ACHN (cell line): ENCODE measurements around the gene ZBTB21.
A peak's percentile ranks its signal among the peaks of the same experiment; 100 is the strongest.

ENCODE experiments used
- DNase-seq: peaks from one replicate; pipeline ENCODE4 v3.0.0-alpha.2; 2015
- in situ Hi-C: cut with HindIII; loops from 2 replicates; pipeline ENCODE4 v1.10.0; 2017; ENCODE audit warnings: low sequenced_read_pairs, low pct_ligation_motif_present, low pct_unique_long_range_greater_than_20kb

The ZBTB21 gene

GRCh38 chr21:42041711-42042110 is 31.6 kb upstream of the ZBTB21 start:
- in situ Hi-C loops: no loop called here
- DNase-seq: no peak

DNA sequence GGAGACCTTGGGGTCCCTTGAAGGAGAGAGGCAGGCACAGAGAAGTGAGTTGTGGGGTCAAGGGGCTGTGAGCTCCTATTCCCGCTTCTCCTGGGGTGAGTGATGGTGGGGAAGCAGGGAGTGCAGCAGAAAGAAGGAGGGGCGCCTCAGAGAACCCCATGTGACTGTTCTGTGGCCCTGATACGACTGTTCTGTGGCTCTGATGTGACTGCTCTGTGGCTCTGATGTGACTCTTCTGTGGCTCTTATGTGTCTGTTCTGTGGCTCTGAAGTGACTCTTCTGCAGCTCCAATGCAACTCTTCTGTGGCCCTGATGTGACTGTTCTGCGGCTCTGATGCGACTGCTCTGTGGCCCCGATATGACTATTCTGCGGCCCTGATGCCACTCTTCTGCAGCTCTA is 31.1 kb upstream of the ZBTB21 start:
- DNase-seq: no peak
- in situ Hi-C loops: no loop called here

DNA sequence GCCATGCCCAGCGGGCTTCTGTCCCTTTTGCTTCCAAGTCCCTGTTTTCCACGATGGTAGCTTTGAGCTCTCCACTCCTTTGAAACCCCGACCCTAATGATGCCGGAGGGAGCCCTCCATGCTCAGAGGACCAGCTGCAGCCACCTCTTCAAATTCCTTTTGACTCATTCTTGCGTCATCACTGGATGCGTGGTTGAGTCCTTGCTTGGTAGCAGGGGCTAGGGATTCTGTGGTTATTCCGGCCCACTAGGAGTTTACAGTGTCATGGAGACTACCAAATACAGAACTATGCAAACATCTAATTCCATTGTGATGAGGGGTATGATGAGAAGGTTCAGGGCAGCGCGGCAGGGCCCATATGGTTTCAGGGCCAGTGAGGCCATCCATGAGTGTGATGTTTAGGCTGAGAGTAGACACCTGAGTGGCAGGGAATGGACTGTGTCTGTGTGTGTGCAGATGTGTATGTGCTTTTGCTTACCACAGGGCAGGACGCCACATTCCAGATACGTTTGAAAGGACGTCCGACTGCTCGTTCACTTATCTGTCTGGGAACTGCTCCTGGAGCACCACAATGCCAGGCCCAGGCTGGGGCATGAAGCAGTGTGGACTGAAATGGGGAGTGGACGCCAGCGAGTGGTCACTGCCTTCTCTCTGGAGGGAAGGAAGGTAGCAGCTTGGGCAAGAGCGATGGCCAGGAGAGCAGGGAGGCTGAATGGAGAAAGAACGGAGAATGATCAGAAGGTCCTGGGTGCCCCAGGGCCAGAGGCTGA is 30.4 kb upstream of the ZBTB21 start:
- in situ Hi-C loops: no loop called here

DNA sequence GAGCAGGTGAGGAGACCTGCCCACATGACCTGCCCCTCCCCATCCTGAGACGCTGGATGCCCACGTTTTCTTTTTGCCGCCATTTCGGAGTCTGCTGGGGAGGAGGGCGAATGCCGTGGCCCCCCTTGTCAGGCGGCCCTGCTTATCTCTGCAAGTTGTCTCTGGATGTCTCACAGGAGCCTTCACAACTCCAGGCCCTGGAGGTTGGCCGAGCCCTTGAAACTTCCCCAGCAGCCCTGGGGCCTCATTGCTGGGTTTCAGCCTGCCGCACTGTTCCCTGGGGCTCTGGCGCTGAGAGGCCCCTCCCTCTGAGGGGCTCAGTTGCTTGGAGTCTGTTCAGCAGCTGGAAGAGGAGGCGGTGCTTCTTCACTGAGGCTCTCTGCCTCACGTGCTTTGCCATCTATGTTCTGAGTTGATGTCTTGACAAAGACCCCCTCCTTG is 29.8 kb upstream of the ZBTB21 start:
- no peak for DNase-seq
- in situ Hi-C loops: no loop called here

More for the DNA sequence above, 30.4 kb upstream of the ZBTB21 start:
- DNase-seq: peak; percentile 97

DNA sequence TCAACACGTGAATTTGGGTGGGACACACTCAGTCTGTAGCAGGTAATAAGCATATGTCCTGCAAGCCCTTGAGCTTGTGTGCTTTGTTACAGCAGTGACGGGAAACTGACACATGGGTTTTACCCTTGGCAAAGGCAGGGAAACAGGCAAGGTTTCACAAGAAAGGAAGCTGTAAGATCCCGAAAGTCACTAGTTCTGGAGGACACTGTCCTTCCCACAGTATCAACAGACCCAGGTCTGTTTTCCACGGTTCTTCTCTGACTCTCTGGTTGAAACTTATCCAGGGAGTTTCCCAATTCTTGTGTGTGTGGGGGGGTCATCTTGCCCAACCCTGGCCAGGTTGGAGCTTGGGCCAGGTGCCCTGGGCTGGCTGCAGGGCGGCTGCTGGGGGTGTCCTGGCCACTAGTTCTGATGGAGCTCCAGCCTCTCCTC is 29.3 kb upstream of the ZBTB21 start:
- no peak for DNase-seq
- in situ Hi-C loops: no loop called here

DNA sequence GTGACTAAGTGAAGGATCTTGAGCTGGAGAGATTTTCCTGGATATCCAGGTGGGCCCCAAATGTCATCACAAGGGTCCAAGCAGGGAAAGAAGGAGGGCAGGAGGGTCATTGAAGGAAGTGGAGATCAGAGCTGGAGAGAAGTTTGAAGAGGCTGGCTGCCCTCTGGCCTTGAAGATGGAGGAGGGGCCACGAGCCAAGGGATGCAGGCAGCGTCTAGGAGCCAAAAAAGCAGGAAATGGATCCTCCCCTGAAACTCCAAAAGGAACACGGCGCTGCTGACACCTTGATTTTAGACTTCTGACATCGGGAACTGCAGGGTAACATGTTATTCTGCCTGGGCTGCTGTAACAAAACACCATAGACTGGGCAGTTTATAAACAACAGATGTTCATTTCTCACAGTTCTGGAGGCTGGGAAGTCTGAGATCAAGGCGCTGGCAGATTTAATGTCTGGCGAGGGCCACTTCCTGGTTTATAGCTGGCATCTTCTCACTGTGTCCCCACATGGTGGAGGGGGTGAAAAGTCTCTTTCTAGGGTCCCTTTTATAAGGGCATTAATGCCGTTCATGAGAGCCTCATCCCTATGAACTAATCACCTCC is 28.8 kb upstream of the ZBTB21 start:
- DNase-seq: no peak
- in situ Hi-C loops: no loop called here

- in situ Hi-C loops: no loop called here
- DNase-seq: no peak
Measured at GRCh38 chr21:42038393-42038792, 28.2 kb upstream of the ZBTB21 start.

DNA sequence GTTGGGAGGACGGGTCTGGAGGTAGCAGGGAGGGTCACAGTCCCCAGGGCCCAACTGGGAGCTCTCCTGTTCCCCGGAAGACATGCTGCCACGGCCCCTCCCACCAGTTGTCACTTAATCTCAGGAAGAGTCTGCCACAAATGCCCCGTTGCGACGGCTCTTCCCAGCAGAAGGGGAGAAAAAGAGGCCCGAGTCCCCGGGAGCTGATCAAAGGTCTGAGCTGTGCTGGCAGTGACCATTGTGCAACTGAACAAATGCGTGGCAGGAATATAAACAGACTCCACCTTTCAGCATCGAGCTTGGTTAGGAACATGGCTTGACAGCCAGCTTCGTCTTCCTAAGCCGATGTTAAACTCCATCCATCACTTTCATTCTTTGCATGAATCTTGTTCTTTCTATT is 27.8 kb upstream of the ZBTB21 start:
- in situ Hi-C loops: no loop called here

GRCh38 chr21:42037516-42037915 is 27.4 kb upstream of the ZBTB21 start:
- in situ Hi-C loops: no loop called here
- no peak for DNase-seq

More for the DNA sequence above, 27.8 kb upstream of the ZBTB21 start:
- no peak for DNase-seq

GRCh38 chr21:42036313-42036712 is 26.2 kb upstream of the ZBTB21 start:
- in situ Hi-C loops: no loop called here
- DNase-seq: no peak

- in situ Hi-C loops: no loop called here
- DNase-seq: no peak
Measured at GRCh38 chr21:42032968-42033367, 22.8 kb upstream of the ZBTB21 start.

- DNase-seq: no peak
- in situ Hi-C loops: no loop called here
Measured at GRCh38 chr21:42032266-42032665, 22.1 kb upstream of the ZBTB21 start.

GRCh38 chr21:42031816-42032215 is 21.7 kb upstream of the ZBTB21 start:
- in situ Hi-C loops: no loop called here
- no peak for DNase-seq

- no peak for DNase-seq
- in situ Hi-C loops: no loop called here
Measured at GRCh38 chr21:42031241-42031640, 21.1 kb upstream of the ZBTB21 start.

- in situ Hi-C loops: no loop called here
- no peak for DNase-seq
Measured at GRCh38 chr21:42030311-42030710, 20.2 kb upstream of the ZBTB21 start.

- in situ Hi-C loops: no loop called here
- no peak for DNase-seq
Measured at GRCh38 chr21:42028766-42029425, 18.7 kb upstream of the ZBTB21 start.

DNA sequence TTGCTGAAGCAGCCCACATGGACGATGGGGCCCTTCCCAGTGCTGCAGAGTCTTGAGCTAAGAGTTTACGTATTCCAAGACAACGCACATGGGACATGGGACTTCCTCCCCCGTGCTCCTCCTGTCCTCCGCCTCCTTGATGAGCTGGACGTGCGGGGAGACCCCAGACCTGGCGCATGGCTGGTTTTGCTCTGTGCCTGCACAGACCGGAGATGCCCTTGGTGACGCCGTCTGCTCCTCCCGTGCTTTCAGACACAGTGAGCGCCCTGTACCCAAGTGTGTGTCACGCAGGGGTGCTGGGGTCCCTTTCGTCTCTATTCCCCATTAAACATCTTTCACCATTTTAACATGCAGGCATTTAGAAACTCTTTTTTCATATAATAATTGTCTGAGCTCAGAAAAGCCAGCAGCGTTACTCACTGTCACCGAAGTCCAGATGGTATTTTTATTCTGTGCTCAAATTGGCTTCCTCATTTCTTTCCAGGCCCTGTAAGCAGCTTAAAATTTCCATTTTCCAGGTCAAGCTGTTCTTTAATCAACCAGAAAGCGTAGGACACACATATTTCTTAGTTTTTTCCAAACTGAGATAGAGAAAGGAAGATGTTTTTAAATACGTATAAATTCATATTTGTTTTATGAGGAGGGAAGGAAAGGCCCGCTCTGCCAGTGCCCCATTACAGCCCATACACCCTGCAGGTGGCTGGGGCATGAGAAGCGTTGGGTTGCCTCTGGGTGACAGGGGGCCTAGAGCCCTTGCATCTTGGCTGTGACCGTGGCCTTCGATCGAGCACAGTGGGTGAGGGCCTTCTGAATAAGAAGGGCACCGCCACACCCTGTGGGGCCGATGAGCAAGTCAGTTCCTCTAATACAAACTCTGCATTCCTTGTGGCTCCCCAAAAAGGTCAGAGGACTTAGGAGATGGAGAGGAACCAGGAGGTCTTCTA is 17.9 kb upstream of the ZBTB21 start:
- no peak for DNase-seq
- in situ Hi-C loops: no loop called here

DNA sequence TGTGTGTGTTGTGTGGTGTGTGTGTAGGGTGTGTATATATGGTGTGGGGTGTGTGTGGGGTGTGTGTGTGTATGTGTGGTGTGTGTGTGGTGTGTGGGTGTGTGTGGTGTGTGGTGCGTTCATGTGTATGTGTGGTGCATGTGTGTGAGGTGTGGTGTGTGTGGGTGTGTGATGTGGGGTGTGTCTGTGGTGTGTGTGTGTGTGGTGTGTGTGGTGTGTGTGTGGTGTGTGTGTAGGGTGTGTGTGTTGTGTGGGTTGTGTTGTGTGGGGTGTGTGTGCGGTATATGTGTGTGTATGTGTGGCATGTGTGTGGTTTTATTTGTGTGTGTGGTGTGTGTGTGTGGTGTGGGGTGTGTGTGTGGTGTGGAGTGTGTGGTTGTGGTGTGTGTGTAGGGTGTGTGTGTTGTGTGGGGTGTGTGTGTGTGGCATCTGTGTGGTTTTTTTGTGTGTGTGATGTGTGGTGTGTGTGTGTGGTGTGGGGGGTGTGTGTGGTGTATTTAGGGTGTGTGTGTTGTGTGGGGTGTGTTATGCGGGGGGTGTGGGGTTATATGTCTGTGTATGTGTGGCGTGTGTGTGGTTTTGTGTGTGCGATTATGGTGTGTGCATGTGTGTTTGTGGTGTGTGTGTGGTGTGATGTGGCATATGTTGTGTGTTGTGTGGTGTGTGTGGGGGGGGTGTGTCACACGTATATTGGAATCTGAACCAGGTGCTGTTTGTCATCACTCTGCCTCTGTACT is 17.1 kb upstream of the ZBTB21 start:
- DNase-seq: no peak
- in situ Hi-C loops: no loop called here
